ENCODE data around the gene FRMD4A.

The FRMD4A gene

DNA sequence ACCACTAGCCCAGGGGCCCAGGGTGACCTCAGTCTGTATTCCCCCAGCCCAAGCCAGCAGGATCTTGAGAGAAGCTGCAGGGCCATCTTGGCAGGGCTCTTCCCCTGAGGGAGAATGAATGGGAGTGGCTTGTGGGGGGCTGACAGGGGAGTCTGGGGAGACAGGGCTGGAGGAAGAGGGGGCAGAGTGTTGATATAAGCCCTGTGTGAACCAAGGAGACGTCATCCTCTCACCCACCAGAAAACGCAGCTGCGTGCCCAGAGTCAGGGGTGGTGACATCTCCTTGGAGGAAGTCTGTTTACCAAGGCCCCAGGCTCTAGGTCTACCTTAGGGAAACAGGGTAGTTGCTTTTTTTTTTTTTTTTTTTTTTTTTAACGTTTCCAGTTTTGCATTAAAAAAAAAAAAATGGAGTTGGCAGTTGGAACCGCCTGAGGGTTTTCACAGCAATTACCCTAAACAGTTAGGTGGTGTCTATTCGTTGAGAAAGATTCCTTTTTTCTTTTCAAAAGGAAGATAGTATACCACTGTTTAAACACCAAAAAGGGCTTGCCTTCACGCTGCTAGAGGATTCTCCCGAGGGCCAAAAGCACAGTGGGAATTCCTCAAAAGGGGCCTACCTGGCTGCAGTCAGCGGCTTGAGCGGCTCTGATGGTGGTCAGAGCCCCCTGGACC lies 630.1 kb downstream of the FRMD4A start:
- CTCF ChIA-PET, result interaction anchor here (1.7 kb wide), 1 partner anchor 17 kb away, joined by 5 read pairs; no protein-coding TSS in a partner anchor
- TF ChIP-seq, protein P1, sequence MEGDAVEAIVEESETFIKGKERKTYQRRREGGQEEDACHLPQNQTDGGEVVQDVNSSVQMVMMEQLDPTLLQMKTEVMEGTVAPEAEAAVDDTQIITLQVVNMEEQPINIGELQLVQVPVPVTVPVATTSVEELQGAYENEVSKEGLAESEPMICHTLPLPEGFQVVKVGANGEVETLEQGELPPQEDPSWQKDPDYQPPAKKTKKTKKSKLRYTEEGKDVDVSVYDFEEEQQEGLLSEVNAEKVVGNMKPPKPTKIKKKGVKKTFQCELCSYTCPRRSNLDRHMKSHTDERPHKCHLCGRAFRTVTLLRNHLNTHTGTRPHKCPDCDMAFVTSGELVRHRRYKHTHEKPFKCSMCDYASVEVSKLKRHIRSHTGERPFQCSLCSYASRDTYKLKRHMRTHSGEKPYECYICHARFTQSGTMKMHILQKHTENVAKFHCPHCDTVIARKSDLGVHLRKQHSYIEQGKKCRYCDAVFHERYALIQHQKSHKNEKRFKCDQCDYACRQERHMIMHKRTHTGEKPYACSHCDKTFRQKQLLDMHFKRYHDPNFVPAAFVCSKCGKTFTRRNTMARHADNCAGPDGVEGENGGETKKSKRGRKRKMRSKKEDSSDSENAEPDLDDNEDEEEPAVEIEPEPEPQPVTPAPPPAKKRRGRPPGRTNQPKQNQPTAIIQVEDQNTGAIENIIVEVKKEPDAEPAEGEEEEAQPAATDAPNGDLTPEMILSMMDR (IDR thresholded peaks at IDR 0.05; ENCODE audit: control extremely low read depth, extremely low read depth, low read depth, missing control alignments), result no peak
- POLR2A ChIA-PET, result no interaction called here
- DNase-seq (ENCODE audit: extremely low spot score), result no peak

DNA sequence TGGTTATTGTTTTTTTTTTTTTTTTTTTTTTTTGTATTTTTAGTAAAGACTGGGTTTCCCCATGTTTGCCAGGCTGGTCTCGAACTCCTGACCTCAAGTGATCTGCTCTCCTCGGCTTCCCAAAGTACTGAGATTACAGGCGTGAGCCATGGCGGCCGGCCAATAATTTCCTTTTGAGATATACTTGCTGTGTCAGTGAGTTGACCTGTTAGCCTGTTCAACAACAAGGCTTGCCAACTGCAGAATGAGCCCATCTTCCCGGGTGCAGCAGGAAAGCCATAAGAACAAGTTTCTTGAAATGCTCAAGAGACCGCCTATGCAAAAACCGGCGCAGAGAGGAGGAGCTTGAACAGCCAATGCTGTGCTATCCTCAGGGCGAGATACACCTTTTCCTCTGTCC lies 631.5 kb downstream of the FRMD4A start:
- POLR2A ChIA-PET, result no interaction called here
- CTCF ChIA-PET, result interaction anchor here (1.1 to 1.7 kb wide), 3 partner anchors 9 to 18 kb away, joined by 3 to 5 read pairs (median 3); no protein-coding TSS in a partner anchor
- DNase-seq (ENCODE audit: extremely low spot score), result no peak
- TF ChIP-seq, protein P1 (IDR thresholded peaks at IDR 0.05; ENCODE audit: control extremely low read depth, extremely low read depth, low read depth, missing control alignments), result no peak

DNA sequence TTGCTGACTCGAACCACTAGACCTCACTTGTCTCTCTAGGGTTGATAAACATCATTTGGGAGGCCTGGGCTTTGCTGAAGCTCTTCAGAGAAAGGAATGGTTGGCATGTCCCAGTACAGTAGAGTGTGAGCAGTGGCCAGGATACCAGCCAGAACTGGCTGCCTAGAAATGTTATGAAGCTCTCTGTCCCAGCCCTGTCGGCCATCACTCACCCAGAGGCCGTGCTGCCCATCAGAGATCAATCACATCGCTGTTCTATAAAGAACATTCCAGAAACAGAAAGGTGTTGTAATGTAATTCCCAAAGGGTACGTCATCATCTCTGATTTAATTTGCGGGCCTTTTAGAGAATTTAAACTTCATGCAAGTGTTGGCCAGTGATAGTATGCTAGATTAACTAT lies 632.5 kb downstream of the FRMD4A start:
- TF ChIP-seq, protein P1 (IDR thresholded peaks at IDR 0.05; ENCODE audit: control extremely low read depth, extremely low read depth, low read depth, missing control alignments), result no peak
- ChIA-PET POLR2A (no interaction called here), CTCF (interaction anchor here (1.1 kb wide), 1 partner anchor 19 kb away, joined by 3 read pairs; no protein-coding TSS in a partner anchor)

DNA sequence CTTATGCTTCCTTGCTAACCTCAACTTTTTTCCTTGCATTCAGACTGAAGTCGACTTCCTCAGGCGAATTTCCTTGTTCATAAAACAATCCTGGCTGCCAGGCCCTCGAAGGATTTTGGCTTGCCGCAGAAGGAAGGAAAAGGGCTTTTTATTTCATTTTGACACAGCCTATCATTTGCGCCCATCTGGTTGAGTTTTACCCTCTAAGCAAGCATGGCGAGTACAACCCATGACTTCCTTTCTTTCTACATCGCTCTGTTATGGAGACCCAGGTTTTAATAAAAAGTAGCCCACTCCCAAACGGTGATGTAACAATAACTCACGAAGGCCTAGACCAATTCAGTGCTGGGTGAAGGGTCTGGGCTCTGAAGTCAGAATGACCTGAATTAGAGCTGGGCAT lies 634.7 kb downstream of the FRMD4A start:
- ChIA-PET POLR2A (no interaction called here), CTCF (interaction anchor here (2.2 kb wide), 1 partner anchor 16 kb away, joined by 8 read pairs; no protein-coding TSS in a partner anchor)
- DNase-seq (ENCODE audit: extremely low spot score), result no peak
- TF ChIP-seq, protein P1 (IDR thresholded peaks at IDR 0.05; ENCODE audit: control extremely low read depth, extremely low read depth, low read depth, missing control alignments), result no peak

More for the DNA sequence above, 632.5 kb downstream of the FRMD4A start:
- DNase-seq (ENCODE audit: extremely low spot score), result no peak

DNA sequence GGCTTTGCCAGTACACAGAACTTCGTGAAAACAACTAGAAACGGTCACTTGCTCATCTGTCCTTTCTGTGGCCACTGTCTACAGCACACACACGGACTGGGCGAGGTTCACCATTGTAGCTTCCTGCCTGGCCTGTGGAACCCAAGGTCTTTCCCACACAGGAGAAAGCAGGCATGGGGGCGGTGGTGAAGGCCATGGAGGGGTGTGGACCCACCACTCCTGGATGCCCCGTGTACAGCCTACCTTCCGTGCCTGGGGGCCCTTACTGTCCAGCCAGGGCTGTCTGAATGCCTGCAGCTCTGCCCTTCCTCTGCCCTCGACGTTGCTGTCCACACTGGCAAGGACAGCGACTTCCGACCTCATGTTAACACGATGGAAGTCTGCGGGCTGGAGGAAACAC lies 635.1 kb downstream of the FRMD4A start:
- TF ChIP-seq, protein P1 (IDR thresholded peaks at IDR 0.05; ENCODE audit: control extremely low read depth, extremely low read depth, low read depth, missing control alignments), result no peak
- no peak for DNase-seq (ENCODE audit: extremely low spot score)
- POLR2A ChIA-PET, result no interaction called here
- CTCF ChIA-PET, result interaction anchor here (1.9 to 2.2 kb wide), 2 partner anchors 16 to 17 kb away, joined by 5 to 8 read pairs; no protein-coding TSS in a partner anchor

DNA sequence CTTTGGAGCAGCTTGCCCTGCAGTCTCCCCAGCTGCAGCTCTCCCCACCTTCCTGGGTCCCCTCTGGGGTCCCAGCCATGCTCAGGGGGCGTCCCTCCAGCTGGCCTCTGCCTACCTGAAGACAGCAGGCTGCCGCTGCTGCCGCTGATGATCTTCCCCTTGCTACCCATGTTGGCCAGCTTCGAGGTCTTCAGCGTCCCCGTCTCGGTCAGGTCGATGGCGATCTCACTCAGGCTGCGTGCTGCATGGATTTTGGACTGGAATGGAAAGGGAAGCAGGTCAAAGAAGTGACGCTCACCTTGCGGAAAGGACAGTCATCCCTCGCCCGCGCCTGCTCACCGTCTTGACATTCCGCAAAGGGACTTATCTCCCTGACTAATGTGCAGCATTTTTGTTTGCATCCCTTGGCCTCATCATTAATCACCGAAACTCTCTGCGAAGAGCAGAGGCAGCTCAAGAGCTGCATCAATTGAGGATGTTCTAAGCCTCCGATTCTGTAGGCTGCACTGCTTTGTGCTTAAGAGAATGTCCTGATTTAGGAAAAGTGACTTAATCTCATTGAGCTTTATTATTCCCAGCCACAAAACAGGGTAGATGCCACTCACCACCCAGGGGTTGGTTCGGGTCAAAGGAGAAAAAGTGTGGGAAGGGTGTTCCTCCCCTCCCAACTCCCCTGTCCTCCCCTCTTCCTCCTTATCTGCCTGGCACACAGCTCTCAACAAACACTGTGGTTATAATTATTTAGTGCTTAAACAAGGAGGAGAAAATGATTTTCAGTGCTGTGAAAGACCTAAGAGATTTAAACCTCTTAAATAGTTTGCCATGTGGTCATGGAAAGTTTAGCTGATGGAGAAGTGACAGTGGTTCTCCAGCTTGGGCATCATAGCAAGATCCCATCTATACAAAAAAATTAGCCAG lies 636.7 kb downstream of the FRMD4A start:
- ChIA-PET CTCF (interaction anchor here (0.9 to 2.2 kb wide), 5 partner anchors 11 to 157 kb away, joined by 3 to 8 read pairs (median 4); no protein-coding TSS in a partner anchor), POLR2A (interaction anchor here (0.7 kb wide), 1 partner anchor 21 kb away, joined by 4 read pairs; no protein-coding TSS in a partner anchor)
- no peak for DNase-seq (ENCODE audit: extremely low spot score)
- TF ChIP-seq, protein P1 (IDR thresholded peaks at IDR 0.05; ENCODE audit: control extremely low read depth, extremely low read depth, low read depth, missing control alignments), result no peak
